ENCODE data around the gene SLC12A2. TPM values are rescaled to one million over a fixed set of nuclear protein-coding genes. Genes with fewer than 3 reads are reported as not detected.

SLC12A2 gene
- total and polyA plus RNA-seq, 7 donors: 1.7 to 25.8 (median 11.7) TPM

DNA sequence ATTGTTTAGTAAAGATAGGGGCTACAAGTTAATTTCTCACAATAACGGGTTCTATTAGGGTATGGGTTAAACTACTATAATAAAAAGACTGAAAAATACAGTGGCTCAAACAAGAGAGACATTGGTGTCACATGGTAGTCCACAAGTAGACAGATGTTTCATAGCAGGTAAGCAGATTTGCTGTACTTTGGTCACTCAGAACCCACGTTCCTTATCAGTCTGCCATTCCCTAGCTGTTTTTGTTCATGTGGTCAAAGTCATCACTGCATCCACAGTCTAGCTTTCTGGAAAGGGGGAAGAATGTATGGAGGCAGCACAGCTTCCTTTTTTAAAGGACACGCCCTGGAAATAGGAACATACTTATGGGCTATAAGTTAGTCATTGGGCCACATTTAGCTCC, 73.0 kb downstream of the SLC12A2 start:
- Histone ChIP-seq H3K36me3 (ENCODE audit: insufficient read depth in 1 of 2, low read depth in 1 of 2) (peaks cover 3 to 100% of the 10 kb centered on the region in 2 donors), H3K27me3 (ENCODE audit: insufficient read depth in 3 of 3, low read length in 2 of 3) (no peaks in the 10 kb centered on the region), H3K9me3 (no peaks in the 10 kb centered on the region), H3K4me3 (no peak overlapping the region), H3K27ac (no peak overlapping the region), H3K4me1 (no peaks in the 10 kb centered on the region)
- no peak for DNase-seq
- TF ChIP-seq, protein P1, sequence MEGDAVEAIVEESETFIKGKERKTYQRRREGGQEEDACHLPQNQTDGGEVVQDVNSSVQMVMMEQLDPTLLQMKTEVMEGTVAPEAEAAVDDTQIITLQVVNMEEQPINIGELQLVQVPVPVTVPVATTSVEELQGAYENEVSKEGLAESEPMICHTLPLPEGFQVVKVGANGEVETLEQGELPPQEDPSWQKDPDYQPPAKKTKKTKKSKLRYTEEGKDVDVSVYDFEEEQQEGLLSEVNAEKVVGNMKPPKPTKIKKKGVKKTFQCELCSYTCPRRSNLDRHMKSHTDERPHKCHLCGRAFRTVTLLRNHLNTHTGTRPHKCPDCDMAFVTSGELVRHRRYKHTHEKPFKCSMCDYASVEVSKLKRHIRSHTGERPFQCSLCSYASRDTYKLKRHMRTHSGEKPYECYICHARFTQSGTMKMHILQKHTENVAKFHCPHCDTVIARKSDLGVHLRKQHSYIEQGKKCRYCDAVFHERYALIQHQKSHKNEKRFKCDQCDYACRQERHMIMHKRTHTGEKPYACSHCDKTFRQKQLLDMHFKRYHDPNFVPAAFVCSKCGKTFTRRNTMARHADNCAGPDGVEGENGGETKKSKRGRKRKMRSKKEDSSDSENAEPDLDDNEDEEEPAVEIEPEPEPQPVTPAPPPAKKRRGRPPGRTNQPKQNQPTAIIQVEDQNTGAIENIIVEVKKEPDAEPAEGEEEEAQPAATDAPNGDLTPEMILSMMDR (IDR thresholded peaks at IDR 0.05): no peak
- WGBS, 3 donors: 86 to 92% (median 88%) methylated on average over 3 of the region's 3 CpGs
- intact Hi-C loops (cut with DNase I): loop anchor here in 1 of 2 donors (5.0 kb wide), 1 partner anchor 36 kb away; no protein-coding TSS in a partner anchor
- no peak for ATAC-seq

DNA sequence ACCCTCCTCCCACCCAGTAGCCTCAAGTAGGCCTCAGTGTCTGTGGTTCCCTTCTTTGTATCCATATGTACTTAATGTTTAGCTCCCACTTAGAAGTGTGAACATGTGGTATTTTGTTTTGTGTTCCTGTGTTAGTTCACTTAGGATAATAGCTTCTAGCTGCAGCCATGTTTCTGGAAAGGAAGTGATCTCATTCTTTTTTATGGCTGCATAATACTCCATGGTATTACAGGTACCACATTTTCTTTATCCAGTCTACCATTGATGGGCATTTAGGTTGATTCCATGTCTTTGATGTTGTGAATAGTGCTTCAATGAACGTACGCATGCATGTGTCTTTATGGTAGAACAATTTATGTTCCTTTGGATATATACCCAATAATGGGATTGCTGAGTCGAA, 74.8 kb downstream of the SLC12A2 start:
- Histone ChIP-seq H3K36me3 (ENCODE audit: insufficient read depth in 1 of 2, low read depth in 1 of 2) (peaks cover 3 to 100% of the 10 kb centered on the region in 2 donors), H3K27ac (no peak overlapping the region), H3K27me3 (ENCODE audit: insufficient read depth in 3 of 3, low read length in 2 of 3) (no peaks in the 10 kb centered on the region), H3K4me1 (no peaks in the 10 kb centered on the region), H3K4me3 (no peak overlapping the region), H3K9me3 (no peaks in the 10 kb centered on the region)
- DNase-seq (no peak), ATAC-seq (no peak)
- intact Hi-C loops (cut with DNase I): loop anchor here in 1 of 2 donors (5.0 kb wide), 1 partner anchor 34 kb away; no protein-coding TSS in a partner anchor
- WGBS, 3 donors: 98 to 100% (median 98%) methylated on average over 3 of the region's 3 CpGs
- TF ChIP-seq, protein P1 (IDR thresholded peaks at IDR 0.05): no peak

DNA sequence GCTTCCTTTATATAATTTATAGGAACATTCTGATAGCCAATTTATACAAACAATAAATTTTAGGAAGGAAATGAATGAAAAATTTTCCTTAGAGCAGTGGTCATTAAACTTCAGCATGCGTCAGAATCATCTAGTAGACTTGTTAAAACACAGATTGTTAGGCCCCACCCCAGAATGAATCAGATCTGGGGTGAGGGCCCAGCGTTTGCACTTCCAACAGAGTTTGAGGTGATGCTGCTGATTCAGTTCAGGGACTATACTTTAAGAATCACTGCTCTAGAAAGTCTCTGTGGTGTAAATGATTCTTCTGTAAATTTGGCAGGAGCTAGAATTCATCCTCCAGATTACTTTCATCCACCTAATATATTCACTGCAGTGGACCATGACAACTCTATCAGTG, 80.4 kb downstream of the SLC12A2 start:
- H3K36me3 ChIP-seq (ENCODE audit: insufficient read depth in 1 of 2, low read depth in 1 of 2): peaks cover 0 to 73% of the 10 kb centered on the region in 2 donors
- no peak overlapping the region for H3K4me3 ChIP-seq
- no peaks in the 10 kb centered on the region for H3K4me1 ChIP-seq
- intact Hi-C loops (cut with DNase I): no loop called here
- ATAC-seq (no peak), DNase-seq (no peak)
- TF ChIP-seq, protein P1 (IDR thresholded peaks at IDR 0.05): no peak
- no peak overlapping the region for H3K27ac ChIP-seq
- WGBS, 3 donors: 68 to 77% (median 75%) methylated on average over 2 of the region's 2 CpGs
- H3K27me3 ChIP-seq (ENCODE audit: insufficient read depth in 3 of 3, low read length in 2 of 3): no peaks in the 10 kb centered on the region
- H3K9me3 ChIP-seq: no peaks in the 10 kb centered on the region

DNA sequence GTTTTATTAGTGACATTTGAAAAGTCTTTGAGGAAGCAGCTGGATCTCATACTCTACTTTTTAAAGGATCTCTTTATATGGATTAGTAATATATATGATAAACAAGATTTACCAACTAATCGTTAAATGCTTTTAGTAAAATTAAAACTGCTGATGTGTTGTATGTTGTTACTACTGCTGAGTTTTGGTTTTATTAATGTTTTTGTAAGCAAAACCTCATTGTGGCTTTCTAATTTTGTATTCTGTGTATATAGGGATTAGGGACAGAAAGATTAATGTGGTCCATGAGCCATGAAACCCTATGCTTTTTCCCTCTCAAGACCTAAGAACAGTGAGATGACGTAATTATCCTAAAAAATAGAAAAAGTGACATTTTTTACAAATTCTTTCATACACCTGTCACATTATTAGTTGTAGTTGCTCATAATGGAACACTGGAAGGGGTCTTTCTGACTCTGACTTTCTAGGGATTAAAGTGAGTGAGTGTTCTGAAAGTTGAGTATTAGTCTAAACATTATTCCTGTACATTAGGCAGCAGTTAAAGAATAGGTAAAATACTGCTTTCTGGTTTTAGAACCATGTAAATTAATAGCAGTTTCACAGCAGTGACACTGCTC, 85.9 kb downstream of the SLC12A2 start:
- ATAC-seq (no peak), DNase-seq (no peak)
- no peaks in the 10 kb centered on the region for H3K4me1 ChIP-seq
- WGBS, 3 donors: 93 to 94% (median 94%) methylated on average over 2 of the region's 2 CpGs
- intact Hi-C loops (cut with DNase I): no loop called here
- H3K36me3 ChIP-seq (ENCODE audit: insufficient read depth in 1 of 2, low read depth in 1 of 2): peaks cover 0 to 48% of the 10 kb centered on the region in 2 donors
- H3K4me3 ChIP-seq: no peak overlapping the region
- no peak overlapping the region for H3K27ac ChIP-seq
- no peaks in the 10 kb centered on the region for H3K27me3 ChIP-seq (ENCODE audit: insufficient read depth in 3 of 3, low read length in 2 of 3)
- no peaks in the 10 kb centered on the region for H3K9me3 ChIP-seq
- TF ChIP-seq, protein P1 (IDR thresholded peaks at IDR 0.05): no peak

DNA sequence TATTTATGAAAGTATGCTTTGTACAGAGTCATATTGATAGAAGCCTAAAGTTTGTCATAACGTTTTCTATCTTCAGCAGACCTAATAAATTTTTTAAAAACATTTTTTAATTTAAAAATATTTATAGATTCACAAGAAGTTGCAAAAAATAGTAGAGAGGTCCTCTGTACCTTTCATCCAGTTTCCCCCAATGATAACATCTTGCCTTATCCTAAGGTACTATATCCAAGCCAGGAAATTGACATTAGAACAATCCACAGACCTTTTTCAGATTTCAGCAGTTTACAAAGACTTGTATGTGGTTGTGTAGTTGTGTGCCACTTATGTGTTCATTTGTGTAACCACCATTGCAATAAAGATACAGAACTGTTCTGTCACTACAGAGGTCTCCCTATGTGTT, 88.5 kb downstream of the SLC12A2 start:
- H3K4me3 ChIP-seq: no peak overlapping the region
- WGBS, 3 donors: 90 to 93% (median 91%) methylated on average over 1 of the region's 1 CpG
- no peak for ATAC-seq
- peaks cover 0 to 62% of the 10 kb centered on the region in 2 donors for H3K36me3 ChIP-seq (ENCODE audit: insufficient read depth in 1 of 2, low read depth in 1 of 2)
- H3K9me3 ChIP-seq: no peaks in the 10 kb centered on the region
- no peaks in the 10 kb centered on the region for H3K4me1 ChIP-seq
- no peak for DNase-seq
- no peaks in the 10 kb centered on the region for H3K27me3 ChIP-seq (ENCODE audit: insufficient read depth in 3 of 3, low read length in 2 of 3)
- H3K27ac ChIP-seq: no peak overlapping the region
- intact Hi-C loops (cut with DNase I): no loop called here
- TF ChIP-seq, protein P1 (IDR thresholded peaks at IDR 0.05): no peak
